Measurements from ENCODE around the gene FSCN2. TPM values are rescaled to one million over a fixed set of nuclear protein-coding genes. Genes with fewer than 3 reads are reported as not detected.
A peak's percentile ranks its signal among the peaks of the same experiment; 100 is the strongest.

The FSCN2 gene
- total RNA-seq, 1 experiment from 2014 or later: 1.2 TPM

- DNase-seq (ENCODE audit: low read depth, low spot score) (no peak), ATAC-seq (no peak)
- BruUV-seq (replicated peaks): no TSS peak
- Histone ChIP-seq H3K36me3 (ENCODE audit: control insufficient read depth, insufficient read depth, low read length) (peaks cover 11% of the 10 kb centered on the region; the same call in 1 of the 2 replicates), H3K4me3 (ENCODE audit: low read depth in 2 of 2, low read length in 2 of 2) (no peak overlapping the region), H3K9me3 (ENCODE audit: control insufficient read depth, insufficient read depth, low read depth, low read length) (no peaks in the 10 kb centered on the region), H3K27me3 (ENCODE audit: control insufficient read depth, insufficient read depth, low read length) (no peaks in the 10 kb centered on the region), H3K27ac (ENCODE audit: low read length) (peak overlapping the region; percentile 100), H3K4me1 (ENCODE audit: control insufficient read depth, insufficient read depth, low read length) (peaks cover 91% of the 10 kb centered on the region)
- no peak for TF ChIP-seq TCF7L2 (IDR thresholded peaks at IDR 0.05; ENCODE audit: low read depth, low read length)
- no peak for TF ChIP-seq CTCF (IDR thresholded peaks at IDR 0.05)
- no peak for TF ChIP-seq SIN3A (IDR thresholded peaks at IDR 0.05; ENCODE audit: borderline replicate concordance, insufficient read depth, low read depth, low read length)
- no peak for TF ChIP-seq REST (IDR thresholded peaks at IDR 0.05; ENCODE audit: insufficient read depth in 1 of 2, low read depth in 2 of 2, low read length in 1 of 2)
- TF ChIP-seq POLR2AphosphoS5 (IDR thresholded peaks at IDR 0.05; ENCODE audit: low read depth, low read length): no peak
- intact Hi-C loops (cut with micrococcal nuclease; ENCODE audit: unreplicated experiment): no loop called here
- in situ Hi-C loops (cut with HindIII; ENCODE audit: low pct_unique_long_range_greater_than_20kb, low sequenced_read_pairs): no loop called here
- POLR2A ChIA-PET: no interaction called here
- CTCF ChIA-PET: interaction anchor here (1.3 to 1.5 kb wide), 2 partner anchors 14 to 21 kb away, joined by 4 to 5 read pairs; no protein-coding TSS in a partner anchor
These were observed 52.3 kb downstream of the FSCN2 start for GRCh38 chr17:81580481-81580880.

GRCh38 chr17:81581758-81582157 lies 53.6 kb downstream of the FSCN2 start:
- TF ChIP-seq CTCF (IDR thresholded peaks at IDR 0.05): no peak
- no peak for TF ChIP-seq TCF7L2 (IDR thresholded peaks at IDR 0.05; ENCODE audit: low read depth, low read length)
- TF ChIP-seq SIN3A (IDR thresholded peaks at IDR 0.05; ENCODE audit: borderline replicate concordance, insufficient read depth, low read depth, low read length): no peak
- no peak for TF ChIP-seq REST (IDR thresholded peaks at IDR 0.05; ENCODE audit: insufficient read depth in 1 of 2, low read depth in 2 of 2, low read length in 1 of 2)
- TF ChIP-seq POLR2AphosphoS5 (IDR thresholded peaks at IDR 0.05; ENCODE audit: low read depth, low read length): no peak
- intact Hi-C loops (cut with micrococcal nuclease; ENCODE audit: unreplicated experiment): no loop called here
- H3K27ac ChIP-seq (ENCODE audit: low read length): peak overlapping the region; percentile 100
- peaks cover 15% of the 10 kb centered on the region; the same call in 1 of the 2 replicates for H3K36me3 ChIP-seq (ENCODE audit: control insufficient read depth, insufficient read depth, low read length)
- in situ Hi-C loops (cut with HindIII; ENCODE audit: low pct_unique_long_range_greater_than_20kb, low sequenced_read_pairs): no loop called here
- DNase-seq (ENCODE audit: low read depth, low spot score): no peak
- ChIA-PET CTCF (interaction anchor here (1.2 kb wide), 1 partner anchor 19 kb away, joined by 3 read pairs; no protein-coding TSS in a partner anchor), POLR2A (no interaction called here)
- ATAC-seq: no peak
- no peaks in the 10 kb centered on the region for H3K9me3 ChIP-seq (ENCODE audit: control insufficient read depth, insufficient read depth, low read depth, low read length)
- BruUV-seq (replicated peaks): no TSS peak
- H3K4me3 ChIP-seq (ENCODE audit: low read depth in 2 of 2, low read length in 2 of 2): no peak overlapping the region
- H3K4me1 ChIP-seq (ENCODE audit: control insufficient read depth, insufficient read depth, low read length): peaks cover 80% of the 10 kb centered on the region
- no peaks in the 10 kb centered on the region for H3K27me3 ChIP-seq (ENCODE audit: control insufficient read depth, insufficient read depth, low read length)

All from Panc1 (cell line).